Caco-2 (cell line): Measurements from ENCODE around the gene CISH. TPM values are rescaled to one million over a fixed set of nuclear protein-coding genes. Genes with fewer than 3 reads are reported as not detected.
A peak's percentile ranks its signal among the peaks of the same experiment; 100 is the strongest.

Experiments used
- BruUV-seq: library from RNA; stranded (reverse); fragments of 400-500 nt; replicated peaks from 2 replicates; lab custom pipeline; 2021; lab: Mats Ljungman, UMichigan
- CTCF ChIA-PET: fragments of 300-600 bp; sonication (Branson Sonifier 250); formaldehyde crosslinking; loops from one replicate; lab custom pipeline; 2022; ENCODE audit warnings: antibody characterized with exemption; lab: Charles Lee
- POLR2A ChIA-PET: fragments of 300-600 bp; sonication (Branson Sonifier 250); formaldehyde crosslinking; loops from one replicate; lab custom pipeline; 2022; ENCODE audit warnings: antibody characterized with exemption; lab: Charles Lee
- DNase-seq, 2 experiments: peaks; one replicate each; pipeline versions ENCODE4 v3.0.0 to v3.0.0-alpha.2; 2020 to 2022
- H3K27me3 ChIP-seq: replicated peaks from 2 replicates; pipeline ENCODE4 v1.6.0; 2011; ENCODE audit warnings: low read length; ENCODE audit not compliant: control insufficient read depth, insufficient read depth
- H3K36me3 ChIP-seq: 2 replicates; pipeline ENCODE4 v1.5.1; 2011; ENCODE audit warnings: low read length; ENCODE audit not compliant: control insufficient read depth, insufficient read depth
- H3K4me1 ChIP-seq: fragments of 250-450 bp; sonication (Bioruptor Pico); 2 replicates; pipeline ENCODE4 v1.5.1; 2020; ENCODE audit warnings: mild to moderate bottlenecking
- H3K4me3 ChIP-seq: 2 replicates; pipeline ENCODE4 v1.5.1; 2011; ENCODE audit warnings: low read depth, mild to moderate bottlenecking, control low read depth, low read length
- H3K9me3 ChIP-seq: fragments of 250-450 bp; sonication (Bioruptor Pico); 2 replicates; pipeline ENCODE4 v1.5.1; 2020; ENCODE audit warnings: mild to moderate bottlenecking, moderate library complexity
- H3K27ac Mint-ChIP-seq: one replicate; pipeline ENCODE4 v1.8.0; 2022; ENCODE audit warnings: mixed read lengths; ENCODE audit not compliant: unreplicated experiment
- H3K27me3 Mint-ChIP-seq: one replicate; pipeline ENCODE4 v1.8.0; 2022; ENCODE audit warnings: mixed read lengths; ENCODE audit not compliant: insufficient read depth, unreplicated experiment
- H3K36me3 Mint-ChIP-seq: one replicate; pipeline ENCODE4 v1.8.0; 2022; ENCODE audit warnings: mild to moderate bottlenecking, mixed read lengths; ENCODE audit not compliant: insufficient read depth, unreplicated experiment
- H3K4me1 Mint-ChIP-seq: one replicate; pipeline ENCODE4 v1.8.0; 2022; ENCODE audit warnings: low read depth, mixed read lengths; ENCODE audit not compliant: unreplicated experiment
- H3K4me3 Mint-ChIP-seq: one replicate; pipeline ENCODE4 v1.8.0; 2022; ENCODE audit warnings: mild to moderate bottlenecking, moderate library complexity, mixed read lengths; ENCODE audit not compliant: unreplicated experiment
- H3K9me3 Mint-ChIP-seq: one replicate; pipeline ENCODE4 v1.8.0; 2022; ENCODE audit warnings: mixed read lengths; ENCODE audit not compliant: unreplicated experiment
- CTCF ChIP-seq, 2 experiments: fragments of 200-600 bp in 1 of 2; IDR thresholded peaks; 1 replicate in 1 of 2; 2 replicates in 1 of 2; pipeline versions ENCODE4 v1.5.1 to v1.8.0; 2011 to 2022; ENCODE audit warnings: antibody characterized with exemption in 1 of 2, control low read depth in 1 of 2, inconsistent platforms in 1 of 2, low read depth in 1 of 2, low read length in 1 of 2, mild to moderate bottlenecking in 1 of 2, moderate library complexity in 1 of 2; ENCODE audit not compliant: insufficient read depth in 1 of 2, severe bottlenecking in 1 of 2, unreplicated experiment in 1 of 2
- intact Hi-C: fragments of 100-400 bp; cut with micrococcal nuclease; formaldehyde crosslinking; loops from one replicate; pipeline ENCODE4 v1.10.0; 2022; ENCODE audit not compliant: unreplicated experiment
- total RNA-seq: library from RNA; stranded (reverse); gene quantifications from 2 replicates; pipeline ENCODE4 v1.2.3, GENCODE V29; 2022

The CISH gene
- total RNA-seq, 1 experiment from 2014 or later = 2.9 TPM

GRCh38 chr3:50652709-50653108, 41.1 kb upstream of the CISH start:
- DNase-seq = peak; percentile 67 to 72

GRCh38 chr3:50651920-50652529, 40.5 kb upstream of the CISH start:
- H3K4me3 Mint-ChIP-seq = no peak overlapping the region
- peaks cover 3% of the 10 kb centered on the region for H3K27me3 Mint-ChIP-seq
- H3K4me1 ChIP-seq = no peaks in the 10 kb centered on the region
- DNase-seq = no peak
- CTCF ChIA-PET = interaction anchor here (1.1 to 4.5 kb wide), 4 partner anchors 33 to 233 kb away, joined by 4 to 91 read pairs (median 6); partner anchors contain the start of genes CISH and MAPKAPK3
- H3K36me3 Mint-ChIP-seq = peaks cover 7% of the 10 kb centered on the region
- no peaks in the 10 kb centered on the region for H3K36me3 ChIP-seq
- H3K27ac Mint-ChIP-seq = no peak overlapping the region
- BruUV-seq = no TSS peak
- no peaks in the 10 kb centered on the region for H3K9me3 ChIP-seq
- intact Hi-C loops = loop anchor here (1.0 kb wide), 2 partner anchors 36 to 80 kb away; no protein-coding TSS in a partner anchor
- no peak for TF ChIP-seq CTCF (IDR thresholded peaks at IDR 0.05; ENCODE audit: insufficient read depth in 1 of 2, low read depth in 1 of 2, low read length in 1 of 2, severe bottlenecking in 1 of 2, unreplicated experiment in 1 of 2)
- no peaks in the 10 kb centered on the region for H3K9me3 Mint-ChIP-seq
- no peak overlapping the region for H3K4me3 ChIP-seq
- H3K27me3 ChIP-seq = no peaks in the 10 kb centered on the region
- POLR2A ChIA-PET = interaction anchor here (0.5 to 1.4 kb wide), 2 partner anchors 36 to 1038 kb away, joined by 3 to 5 read pairs; partner anchors contain the start of gene MAPKAPK3
- no peaks in the 10 kb centered on the region for H3K4me1 Mint-ChIP-seq

More at GRCh38 chr3:50652709-50653108, 41.1 kb upstream of the CISH start:
- no peaks in the 10 kb centered on the region for H3K36me3 ChIP-seq
- ChIA-PET CTCF (interaction anchor here (0.6 to 4.5 kb wide), 6 partner anchors 34 to 233 kb away, joined by 4 to 91 read pairs (median 5); partner anchors contain the start of genes CISH, HEMK1 and MAPKAPK3), POLR2A (interaction anchor here (0.5 to 1.4 kb wide), 3 partner anchors 36 to 1037 kb away, joined by 3 to 7 read pairs (median 5); partner anchors contain the start of genes MANF and MAPKAPK3)
- Mint-ChIP-seq H3K27ac (no peak overlapping the region), H3K27me3 (peaks cover 3% of the 10 kb centered on the region), H3K4me1 (no peaks in the 10 kb centered on the region), H3K9me3 (no peaks in the 10 kb centered on the region), H3K4me3 (no peak overlapping the region), H3K36me3 (peaks cover 7% of the 10 kb centered on the region)
- H3K9me3 ChIP-seq = no peaks in the 10 kb centered on the region
- no peaks in the 10 kb centered on the region for H3K4me1 ChIP-seq
- no TSS peak for BruUV-seq
- H3K27me3 ChIP-seq = no peaks in the 10 kb centered on the region
- TF ChIP-seq CTCF (IDR thresholded peaks at IDR 0.05; ENCODE audit: insufficient read depth in 1 of 2, low read depth in 1 of 2, low read length in 1 of 2, severe bottlenecking in 1 of 2, unreplicated experiment in 1 of 2) = peak; percentile 55 to 60
- intact Hi-C loops = loop anchor here (1.0 kb wide), 2 partner anchors 36 to 80 kb away; no protein-coding TSS in a partner anchor
- no peak overlapping the region for H3K4me3 ChIP-seq

- intact Hi-C loops = no loop called here
- no peaks in the 10 kb centered on the region for H3K27me3 Mint-ChIP-seq
- H3K27ac Mint-ChIP-seq = no peak overlapping the region
- H3K4me1 ChIP-seq = no peaks in the 10 kb centered on the region
- H3K36me3 ChIP-seq = no peaks in the 10 kb centered on the region
- H3K4me3 Mint-ChIP-seq = no peak overlapping the region
- H3K27me3 ChIP-seq = no peaks in the 10 kb centered on the region
- no TSS peak for BruUV-seq
- H3K4me1 Mint-ChIP-seq = no peaks in the 10 kb centered on the region
- H3K4me3 ChIP-seq = no peak overlapping the region
- DNase-seq = no peak
- no peak for TF ChIP-seq CTCF (IDR thresholded peaks at IDR 0.05; ENCODE audit: insufficient read depth in 1 of 2, low read depth in 1 of 2, low read length in 1 of 2, severe bottlenecking in 1 of 2, unreplicated experiment in 1 of 2)
- ChIA-PET CTCF (interaction anchor here (4.5 kb wide), 1 partner anchor 35 kb away, joined by 91 read pairs; the partner anchor contains the start of gene MAPKAPK3), POLR2A (no interaction called here)
- no peaks in the 10 kb centered on the region for H3K9me3 Mint-ChIP-seq
- H3K9me3 ChIP-seq = no peaks in the 10 kb centered on the region
- peaks cover 7% of the 10 kb centered on the region for H3K36me3 Mint-ChIP-seq
These were observed 39.9 kb upstream of the CISH start for GRCh38 chr3:50651445-50651844.
